ENCODE measurements around the gene SCYGR7. TPM values are rescaled to one million over a fixed set of nuclear protein-coding genes. Genes with fewer than 3 reads are reported as not detected.

SCYGR7 gene, protein sequence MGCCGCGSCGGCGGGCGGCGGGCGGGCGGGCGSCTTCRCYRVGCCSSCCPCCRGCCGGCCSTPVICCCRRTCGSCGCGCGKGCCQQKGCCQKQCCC
- total RNA-seq = not detected in 3 replicates
- long read RNA-seq = 0 reads

DNA sequence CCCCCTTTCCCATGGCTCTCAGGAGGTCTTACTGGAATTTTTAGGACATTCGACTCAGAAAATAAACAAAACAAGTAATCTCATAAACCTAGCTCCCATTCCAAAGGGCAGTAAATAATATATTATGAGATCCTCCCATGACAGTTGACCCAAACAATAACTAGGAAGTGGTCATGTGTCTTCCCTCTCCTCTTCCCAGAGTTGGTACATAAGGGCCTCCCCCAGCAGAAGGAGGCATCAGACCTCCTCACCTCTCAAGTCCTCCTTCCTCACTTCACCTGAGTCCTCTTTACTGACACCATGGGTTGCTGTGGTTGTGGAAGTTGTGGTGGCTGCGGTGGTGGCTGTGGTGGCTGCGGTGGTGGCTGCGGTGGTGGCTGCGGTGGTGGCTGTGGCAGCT lies at the start of gene SCYGR7:
SCYGR7 (plus strand) TSS at position 301 of the 400 bp plus-strand sequence; CDS start at position 301, 0 bp downstream.
- no peaks in the 10 kb centered on the region for H3K36me3 Mint-ChIP-seq (ENCODE audit: low read depth)
- TF ChIP-seq, protein P1, sequence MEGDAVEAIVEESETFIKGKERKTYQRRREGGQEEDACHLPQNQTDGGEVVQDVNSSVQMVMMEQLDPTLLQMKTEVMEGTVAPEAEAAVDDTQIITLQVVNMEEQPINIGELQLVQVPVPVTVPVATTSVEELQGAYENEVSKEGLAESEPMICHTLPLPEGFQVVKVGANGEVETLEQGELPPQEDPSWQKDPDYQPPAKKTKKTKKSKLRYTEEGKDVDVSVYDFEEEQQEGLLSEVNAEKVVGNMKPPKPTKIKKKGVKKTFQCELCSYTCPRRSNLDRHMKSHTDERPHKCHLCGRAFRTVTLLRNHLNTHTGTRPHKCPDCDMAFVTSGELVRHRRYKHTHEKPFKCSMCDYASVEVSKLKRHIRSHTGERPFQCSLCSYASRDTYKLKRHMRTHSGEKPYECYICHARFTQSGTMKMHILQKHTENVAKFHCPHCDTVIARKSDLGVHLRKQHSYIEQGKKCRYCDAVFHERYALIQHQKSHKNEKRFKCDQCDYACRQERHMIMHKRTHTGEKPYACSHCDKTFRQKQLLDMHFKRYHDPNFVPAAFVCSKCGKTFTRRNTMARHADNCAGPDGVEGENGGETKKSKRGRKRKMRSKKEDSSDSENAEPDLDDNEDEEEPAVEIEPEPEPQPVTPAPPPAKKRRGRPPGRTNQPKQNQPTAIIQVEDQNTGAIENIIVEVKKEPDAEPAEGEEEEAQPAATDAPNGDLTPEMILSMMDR (IDR thresholded peaks at IDR 0.05) = no peak
- H3K27me3 Mint-ChIP-seq (ENCODE audit: low read depth) = peaks cover 19% of the 10 kb centered on the region
- H3K27ac Mint-ChIP-seq (ENCODE audit: unreplicated experiment) = no peak within 1 kb of the TSS
- H3K4me1 Mint-ChIP-seq (ENCODE audit: low read depth) = no peaks in the 10 kb centered on the region
- no peak within 1 kb of the TSS for H3K4me3 Mint-ChIP-seq (ENCODE audit: unreplicated experiment)
- DNase-seq (ENCODE audit: low spot score) = no peak
- peaks cover 3% of the 10 kb centered on the region for H3K9me3 Mint-ChIP-seq (ENCODE audit: low read depth)

DNA sequence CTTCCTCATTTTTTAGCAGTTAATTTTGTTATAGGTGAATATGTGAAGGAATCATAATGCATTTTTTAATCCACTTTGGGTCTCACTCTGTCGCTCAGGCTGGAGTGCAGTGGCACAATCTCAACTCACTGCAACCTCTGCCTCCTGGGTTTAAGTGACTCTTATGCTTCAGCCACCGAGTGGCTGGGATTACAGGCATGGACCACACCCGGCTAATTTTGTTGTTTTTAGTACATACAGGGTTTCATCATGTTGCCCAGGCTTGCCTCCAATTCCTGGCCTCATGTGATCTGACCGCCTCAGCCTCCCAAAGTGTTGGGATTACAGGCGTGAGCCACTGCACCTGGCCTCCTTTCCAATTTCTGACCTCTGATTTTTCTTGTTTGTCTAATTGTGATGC lies 43.9 kb upstream of the SCYGR7 start:
- Mint-ChIP-seq H3K4me3 (ENCODE audit: unreplicated experiment) (no peak overlapping the region), H3K4me1 (ENCODE audit: low read depth) (no peaks in the 10 kb centered on the region), H3K9me3 (ENCODE audit: low read depth) (no peaks in the 10 kb centered on the region), H3K27me3 (ENCODE audit: low read depth) (peaks cover 8% of the 10 kb centered on the region), H3K36me3 (ENCODE audit: low read depth) (no peaks in the 10 kb centered on the region), H3K27ac (ENCODE audit: unreplicated experiment) (no peak overlapping the region)
- no peak for DNase-seq (ENCODE audit: low spot score)
- TF ChIP-seq, protein P1 (IDR thresholded peaks at IDR 0.05) = no peak

DNA sequence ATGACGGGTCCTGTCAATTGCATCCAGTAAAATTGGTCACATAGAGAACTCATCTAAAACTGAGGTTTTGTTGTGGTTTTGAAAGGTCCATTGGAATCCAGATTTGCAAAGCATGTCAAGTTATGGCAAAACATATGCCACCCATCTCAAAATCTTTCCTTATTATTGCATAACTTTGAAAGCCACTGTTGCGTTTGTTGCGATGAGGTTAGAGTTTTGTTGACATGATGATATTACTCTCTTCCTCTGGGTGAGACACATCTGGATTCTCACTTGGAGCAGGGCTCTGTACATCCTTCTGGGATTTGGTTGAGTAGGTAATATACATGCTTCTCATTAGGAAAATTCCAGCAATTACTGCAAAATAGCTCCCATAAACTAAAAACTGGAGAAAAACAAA lies 40.9 kb upstream of the SCYGR7 start:
- Mint-ChIP-seq H3K36me3 (ENCODE audit: low read depth) (no peaks in the 10 kb centered on the region), H3K9me3 (ENCODE audit: low read depth) (no peaks in the 10 kb centered on the region), H3K4me3 (ENCODE audit: unreplicated experiment) (no peak overlapping the region), H3K4me1 (ENCODE audit: low read depth) (no peaks in the 10 kb centered on the region), H3K27ac (ENCODE audit: unreplicated experiment) (no peak overlapping the region), H3K27me3 (ENCODE audit: low read depth) (peaks cover 23% of the 10 kb centered on the region)
- no peak for DNase-seq (ENCODE audit: low spot score)
- TF ChIP-seq, protein P1 (IDR thresholded peaks at IDR 0.05) = no peak

DNA sequence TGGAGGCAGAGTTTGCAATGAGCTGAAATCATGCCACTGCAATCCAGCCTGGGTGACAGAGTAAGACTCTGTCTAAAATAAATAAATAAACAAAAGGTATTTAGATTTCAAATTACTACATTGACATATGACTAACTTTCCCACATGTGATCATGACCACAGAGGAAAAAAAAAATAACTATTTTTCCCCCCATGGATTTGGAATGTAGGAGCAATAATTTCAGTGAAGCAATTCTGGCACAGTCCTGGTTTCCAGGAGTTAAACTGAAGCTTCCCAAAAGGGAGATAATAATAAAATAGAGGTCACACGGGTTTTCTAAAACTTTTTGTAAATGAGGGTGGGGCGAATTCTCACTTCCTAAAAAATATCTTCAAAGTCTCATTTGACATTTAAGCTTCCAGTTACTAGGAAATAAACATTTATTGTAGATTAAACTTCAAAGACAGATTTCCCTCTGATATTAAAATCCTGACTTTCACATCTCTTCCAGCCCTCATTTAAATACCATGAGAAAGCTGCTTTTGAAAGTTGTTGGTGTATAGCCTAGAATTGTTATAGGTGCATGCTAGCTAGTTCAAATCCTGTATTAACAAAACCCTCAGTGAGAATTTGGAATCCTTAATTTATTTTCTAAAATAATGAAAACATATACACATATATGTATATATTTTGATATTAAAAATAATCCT lies 31.0 kb upstream of the SCYGR7 start:
- Mint-ChIP-seq H3K27ac (ENCODE audit: unreplicated experiment) (no peak overlapping the region), H3K36me3 (ENCODE audit: low read depth) (no peaks in the 10 kb centered on the region), H3K9me3 (ENCODE audit: low read depth) (peaks cover 5% of the 10 kb centered on the region), H3K4me3 (ENCODE audit: unreplicated experiment) (no peak overlapping the region), H3K4me1 (ENCODE audit: low read depth) (no peaks in the 10 kb centered on the region), H3K27me3 (ENCODE audit: low read depth) (peaks cover 19% of the 10 kb centered on the region)
- DNase-seq (ENCODE audit: low spot score) = no peak
- TF ChIP-seq, protein P1 (IDR thresholded peaks at IDR 0.05) = no peak

DNA sequence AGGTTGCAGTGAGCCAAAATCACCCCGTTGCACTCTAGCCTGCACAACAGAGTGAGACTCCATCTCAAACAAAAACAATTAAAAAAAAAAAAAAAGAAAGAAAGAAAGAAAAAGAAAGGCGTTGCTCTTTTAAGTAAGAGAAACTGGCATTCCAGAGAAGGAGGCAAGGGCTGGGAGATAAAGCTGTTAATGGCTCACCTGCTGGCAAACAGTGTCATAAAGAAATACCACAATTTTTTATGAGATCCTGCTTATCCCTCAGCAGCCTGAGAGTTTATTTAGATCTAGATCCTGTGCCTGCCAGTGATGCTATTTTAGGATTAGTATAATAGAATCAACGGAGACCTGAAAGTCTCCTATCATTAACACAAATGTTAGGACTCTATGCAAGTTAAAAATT lies 26.6 kb upstream of the SCYGR7 start:
- TF ChIP-seq, protein P1 (IDR thresholded peaks at IDR 0.05) = no peak
- no peaks in the 10 kb centered on the region for H3K9me3 Mint-ChIP-seq (ENCODE audit: low read depth)
- no peak overlapping the region for H3K27ac Mint-ChIP-seq (ENCODE audit: unreplicated experiment)
- H3K4me3 Mint-ChIP-seq (ENCODE audit: unreplicated experiment) = no peak overlapping the region
- no peaks in the 10 kb centered on the region for H3K36me3 Mint-ChIP-seq (ENCODE audit: low read depth)
- DNase-seq (ENCODE audit: low spot score) = no peak
- H3K4me1 Mint-ChIP-seq (ENCODE audit: low read depth) = peaks cover 6% of the 10 kb centered on the region
- H3K27me3 Mint-ChIP-seq (ENCODE audit: low read depth) = peaks cover 2% of the 10 kb centered on the region
